ENCODE measurements around the gene CFAP410. TPM values are rescaled to one million over a fixed set of nuclear protein-coding genes. Genes with fewer than 3 reads are reported as not detected.

Gene CFAP410
- total RNA-seq, 1 experiment from 2014 or later, result 19.3 TPM

- POLR2A ChIA-PET, result no interaction called here
- TF ChIP-seq FOXK1 (CRISPR knock-in tag; IDR thresholded peaks at IDR 0.05) (no peak), RELA (CRISPR knock-in tag; IDR thresholded peaks at IDR 0.05; ENCODE audit: borderline replicate concordance) (no peak), MLX (CRISPR knock-in tag; IDR thresholded peaks at IDR 0.05) (no peak), ELF4 (CRISPR knock-in tag; IDR thresholded peaks at IDR 0.05; ENCODE audit: low read depth) (no peak), ZNF219 (CRISPR knock-in tag; IDR thresholded peaks at IDR 0.05; ENCODE audit: borderline replicate concordance) (no peak)
- ATAC-seq (no peak), DNase-seq (ENCODE audit: low spot score) (no peak)
- H3K4me3 Mint-ChIP-seq, result no peak overlapping the region
- CTCF ChIA-PET, result interaction anchor here (1.1 kb wide), 1 partner anchor 27 kb away, joined by 3 read pairs; no protein-coding TSS in a partner anchor
- H3K27me3 Mint-ChIP-seq (ENCODE audit: low read depth), result peaks cover 11% of the 10 kb centered on the region
- H3K36me3 Mint-ChIP-seq, result no peaks in the 10 kb centered on the region
- peaks cover 4% of the 10 kb centered on the region; the same call in 1 of the 2 replicates for H3K4me1 Mint-ChIP-seq
- H3K9me3 Mint-ChIP-seq, result no peaks in the 10 kb centered on the region
- H3K27ac Mint-ChIP-seq, result no peak overlapping the region
These were observed 44.0 kb downstream of the CFAP410 start for GRCh38 chr21:44295163-44295573.

GRCh38 chr21:44294391-44295162, 44.6 kb downstream of the CFAP410 start:
- Mint-ChIP-seq H3K4me1 (peaks cover 4% of the 10 kb centered on the region; the same call in 1 of the 2 replicates), H3K9me3 (no peaks in the 10 kb centered on the region), H3K27me3 (ENCODE audit: low read depth) (peaks cover 11% of the 10 kb centered on the region), H3K36me3 (no peaks in the 10 kb centered on the region), H3K4me3 (no peak overlapping the region), H3K27ac (no peak overlapping the region)
- CTCF ChIA-PET, result no interaction called here
- no peak for DNase-seq (ENCODE audit: low spot score)
- no peak for ATAC-seq
- POLR2A ChIA-PET, result no interaction called here
- TF ChIP-seq PRRX2 (CRISPR knock-in tag; IDR thresholded peaks at IDR 0.05) (no peak), TP53 (CRISPR knock-in tag; IDR thresholded peaks at IDR 0.05) (no peak), ARID4B (CRISPR knock-in tag; IDR thresholded peaks at IDR 0.05; ENCODE audit: borderline replicate concordance) (no peak), MXD4 (CRISPR knock-in tag; IDR thresholded peaks at IDR 0.05; ENCODE audit: borderline replicate concordance) (no peak), TEAD1 (CRISPR knock-in tag; IDR thresholded peaks at IDR 0.05) (no peak), TCF7 (CRISPR knock-in tag; IDR thresholded peaks at IDR 0.05; ENCODE audit: low read depth) (no peak), ZNF281 (CRISPR knock-in tag; IDR thresholded peaks at IDR 0.05) (no peak), CREB1 (CRISPR knock-in tag; IDR thresholded peaks at IDR 0.05) (no peak), CBFB (CRISPR knock-in tag; IDR thresholded peaks at IDR 0.05; ENCODE audit: low read depth) (no peak), MAX (CRISPR knock-in tag; IDR thresholded peaks at IDR 0.05) (no peak), GABPB1 (CRISPR knock-in tag; IDR thresholded peaks at IDR 0.05) (no peak), ZNF138 (CRISPR knock-in tag; conservative IDR thresholded peaks at IDR 0.05) (no peak), E2F5 (CRISPR knock-in tag; IDR thresholded peaks at IDR 0.05) (no peak)
